SK-N-SH treated with all-trans-retinoic acid at 6 μM for 48 hours (cell line): ENCODE results near the gene SRM.
A peak's percentile ranks its signal among the peaks of the same experiment; 100 is the strongest.
"Not testable (repeated sequence)": the region's sequence is repeated elsewhere in the genome, so short reads cannot be mapped to it uniquely, and the experiment has no call there.

Experiments used
- ATAC-seq: fragments of 200-7000 bp; cut with Tn5 transposase; 3 replicates; pipeline ENCODE4 v1.9.1; 2020; ENCODE audit warnings: mild to moderate bottlenecking, moderate library complexity
- ARNTL ChIP-seq: fragments of 450-650 bp; formaldehyde crosslinking; IDR thresholded peaks from 2 replicates; pipeline ENCODE4 v1.5.0; 2020; ENCODE audit warnings: low read depth, mild to moderate bottlenecking, moderate library complexity, borderline replicate concordance
- BACH2 ChIP-seq: fragments of 250-450 bp; sonication (Bioruptor Pico); IDR thresholded peaks from 2 replicates; pipeline ENCODE4 v1.9.0; 2021; ENCODE audit warnings: mild to moderate bottlenecking, borderline replicate concordance
- CSDC2 ChIP-seq: fragments of 250-450 bp; sonication (Bioruptor Pico); IDR thresholded peaks from 2 replicates; pipeline ENCODE4 v1.5.0; 2020; ENCODE audit warnings: mild to moderate bottlenecking, moderate library complexity
- ESRRG ChIP-seq: fragments of 250-450 bp; sonication (Bioruptor Pico); IDR thresholded peaks from 2 replicates; pipeline ENCODE4 v1.6.1; 2021; ENCODE audit warnings: mild to moderate bottlenecking
- GLIS3 ChIP-seq: fragments of 250-450 bp; sonication (Bioruptor Pico); IDR thresholded peaks from 2 replicates; pipeline ENCODE4 v1.5.0; 2020; ENCODE audit warnings: mild to moderate bottlenecking, moderate library complexity
- ISL1 ChIP-seq: fragments of 250-450 bp; sonication (Bioruptor Pico); IDR thresholded peaks from 2 replicates; pipeline ENCODE4 v2.1.2; 2022; ENCODE audit warnings: mild to moderate bottlenecking, moderate library complexity
- OSR1 ChIP-seq: fragments of 250-450 bp; sonication (Bioruptor Pico); IDR thresholded peaks from 2 replicates; pipeline ENCODE4 v1.8.0; 2022; ENCODE audit warnings: moderate library complexity, mild to moderate bottlenecking, inconsistent platforms
- PATZ1 ChIP-seq: fragments of 250-450 bp; sonication (Bioruptor Pico); IDR thresholded peaks from 2 replicates; pipeline ENCODE4 v1.8.0; 2020; ENCODE audit warnings: mild to moderate bottlenecking, moderate library complexity, borderline replicate concordance
- POU6F1 ChIP-seq: fragments of 250-450 bp; sonication (Bioruptor Pico); IDR thresholded peaks from 2 replicates; pipeline ENCODE4 v1.8.0; 2021; ENCODE audit warnings: low read depth, mild to moderate bottlenecking, moderate library complexity, borderline replicate concordance
- RARB ChIP-seq: fragments of 250-450 bp; sonication (Bioruptor Pico); IDR thresholded peaks from 2 replicates; pipeline ENCODE4 v1.8.0; 2021; ENCODE audit warnings: mild to moderate bottlenecking, moderate library complexity
- SNAI2 ChIP-seq: fragments of 250-450 bp; sonication (Bioruptor Pico); IDR thresholded peaks from 2 replicates; pipeline ENCODE4 v1.5.0; 2020; ENCODE audit warnings: mild to moderate bottlenecking, moderate library complexity
- TCF4 ChIP-seq: fragments of 250-450 bp; sonication (Bioruptor Pico); IDR thresholded peaks from 2 replicates; pipeline ENCODE4 v1.8.0; 2021; ENCODE audit warnings: mild to moderate bottlenecking, moderate library complexity, borderline replicate concordance
- TOX ChIP-seq: fragments of 250-450 bp; sonication (Bioruptor Pico); IDR thresholded peaks from 2 replicates; pipeline ENCODE4 v1.8.0; 2021; ENCODE audit warnings: mild to moderate bottlenecking, moderate library complexity, borderline replicate concordance
- TSHZ2 ChIP-seq: fragments of 250-450 bp; sonication (Bioruptor Pico); IDR thresholded peaks from 2 replicates; pipeline ENCODE4 v1.5.0; 2020; ENCODE audit warnings: mild to moderate bottlenecking, moderate library complexity
- ZC3H10 ChIP-seq: fragments of 250-450 bp; sonication (Bioruptor Pico); IDR thresholded peaks from 2 replicates; pipeline ENCODE4 v1.5.1; 2021; ENCODE audit warnings: mild to moderate bottlenecking, moderate library complexity
- ZFP30 ChIP-seq: fragments of 450-650 bp; formaldehyde crosslinking; IDR thresholded peaks from 2 replicates; pipeline ENCODE4 v1.5.0; 2022; ENCODE audit warnings: mild to moderate bottlenecking, moderate library complexity
- ZNF565 ChIP-seq: fragments of 450-650 bp; formaldehyde crosslinking; conservative IDR thresholded peaks from 2 replicates; pipeline ENCODE4 v1.5.0; 2020; ENCODE audit warnings: low read depth, mild to moderate bottlenecking, moderate library complexity
- ZNF70 ChIP-seq: fragments of 450-650 bp; formaldehyde crosslinking; IDR thresholded peaks from 2 replicates; pipeline ENCODE4 v1.5.0; 2020; ENCODE audit warnings: mild to moderate bottlenecking, moderate library complexity
- ZNF8 ChIP-seq: fragments of 450-650 bp; formaldehyde crosslinking; IDR thresholded peaks from 2 replicates; pipeline ENCODE4 v1.5.0; 2020; ENCODE audit warnings: mild to moderate bottlenecking, moderate library complexity
- TF ChIP-seq, protein P1 (sequence below): fragments of 250-450 bp; sonication (Bioruptor Pico); IDR thresholded peaks from 2 replicates; pipeline ENCODE4 v1.5.1; 2020; ENCODE audit warnings: low read depth, mild to moderate bottlenecking, moderate library complexity

The SRM gene

DNA sequence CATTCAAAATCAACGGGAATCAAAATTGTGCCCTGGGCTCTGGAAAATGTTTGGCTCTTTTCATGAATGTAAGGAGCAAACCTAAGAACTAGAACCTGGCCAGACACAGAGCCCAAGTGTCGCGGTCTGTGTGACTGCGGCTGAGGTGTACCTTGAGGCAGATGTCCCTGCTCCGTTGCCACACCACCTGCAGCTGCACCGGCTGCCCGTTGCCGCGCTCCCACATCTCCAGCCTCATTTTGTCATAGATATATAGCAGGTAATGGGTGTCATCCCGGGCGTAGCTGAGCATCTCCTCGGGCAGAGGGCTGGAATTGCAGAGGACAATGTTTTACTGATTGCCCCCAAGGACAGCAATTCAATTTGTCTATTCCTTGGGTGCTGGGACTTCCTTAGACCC is 21.1 kb upstream of the SRM start:
- ATAC-seq = no peak

GRCh38 chr1:11078631-11079030 is 18.8 kb upstream of the SRM start:
- peak; percentile 35; the same call in 2 of the 3 replicates for ATAC-seq
- TF ChIP-seq TOX (CRISPR knock-in tag) (no peak), ISL1 (CRISPR knock-in tag) (no peak), CSDC2 (no peak), TCF4 (CRISPR knock-in tag) (no peak), ZNF70 (CRISPR knock-in tag) (no peak), OSR1 (no peak), SNAI2 (CRISPR knock-in tag) (no peak), ZFP30 (no peak), ARNTL (CRISPR knock-in tag) (no peak), ZC3H10 (CRISPR knock-in tag) (no peak), BACH2 (CRISPR knock-in tag) (no peak), ZNF565 (CRISPR knock-in tag) (no peak), ZNF8 (CRISPR knock-in tag) (no peak), POU6F1 (CRISPR knock-in tag) (no peak), PATZ1 (CRISPR knock-in tag) (no peak), GLIS3 (CRISPR knock-in tag) (no peak), TSHZ2 (CRISPR knock-in tag) (no peak)
- TF ChIP-seq, protein P1, sequence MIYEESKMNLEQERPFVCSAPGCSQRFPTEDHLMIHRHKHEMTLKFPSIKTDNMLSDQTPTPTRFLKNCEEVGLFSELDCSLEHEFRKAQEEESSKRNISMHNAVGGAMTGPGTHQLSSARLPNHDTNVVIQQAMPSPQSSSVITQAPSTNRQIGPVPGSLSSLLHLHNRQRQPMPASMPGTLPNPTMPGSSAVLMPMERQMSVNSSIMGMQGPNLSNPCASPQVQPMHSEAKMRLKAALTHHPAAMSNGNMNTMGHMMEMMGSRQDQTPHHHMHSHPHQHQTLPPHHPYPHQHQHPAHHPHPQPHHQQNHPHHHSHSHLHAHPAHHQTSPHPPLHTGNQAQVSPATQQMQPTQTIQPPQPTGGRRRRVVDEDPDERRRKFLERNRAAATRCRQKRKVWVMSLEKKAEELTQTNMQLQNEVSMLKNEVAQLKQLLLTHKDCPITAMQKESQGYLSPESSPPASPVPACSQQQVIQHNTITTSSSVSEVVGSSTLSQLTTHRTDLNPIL (CRISPR knock-in tag) = no peak

More for the DNA sequence above, 21.1 kb upstream of the SRM start:
- TF ChIP-seq OSR1 (no peak), POU6F1 (CRISPR knock-in tag) (no peak), ESRRG (CRISPR knock-in tag) (no peak), RARB (CRISPR knock-in tag) (no peak), TSHZ2 (CRISPR knock-in tag) (no peak)
- TF ChIP-seq, all 23 proteins: peak for 0

- ATAC-seq = not testable (repeated sequence)
These were observed 13.6 kb upstream of the SRM start for GRCh38 chr1:11073398-11073797.
